B cell (primary cell): ENCODE results near the gene MYL7. TPM values are rescaled to one million over a fixed set of nuclear protein-coding genes. Genes with fewer than 3 reads are reported as not detected.

ENCODE experiments used
- ATAC-seq: fragments of 200-7000 bp; cut with Tn5 transposase; one replicate; pipeline ENCODE4 v1.10.0; 2021; ENCODE audit warnings: low read depth, mild to moderate bottlenecking, moderate number of reproducible peaks, moderate library complexity
- CTCF ChIA-PET: fragments of 350-600 bp; sonication (Branson Sonifier 250); formaldehyde crosslinking; loops from one replicate; lab custom pipeline; 2021; ENCODE audit warnings: antibody characterized with exemption, inconsistent platforms; lab: Charles Lee
- POLR2A ChIA-PET: fragments of 350-600 bp; sonication (Branson Sonifier 250); formaldehyde crosslinking; loops from one replicate; lab custom pipeline; 2021; ENCODE audit warnings: antibody characterized with exemption; lab: Charles Lee
- DNase-seq: peaks from one replicate; pipeline ENCODE4 v3.0.0; 2013
- H2AFZ ChIP-seq: 2 replicates; pipeline ENCODE4 v1.6.1; 2012; ENCODE audit warnings: mild to moderate bottlenecking, low read depth, low read length; ENCODE audit not compliant: insufficient read depth, poor library complexity, severe bottlenecking
- H3K27ac ChIP-seq, 2 donors: 1 replicate in 1 of 2; 2 replicates in 1 of 2; pipeline ENCODE4 v1.5.1; 2012 to 2013; ENCODE audit warnings: low read length in 2 of 2, mild to moderate bottlenecking in 2 of 2, moderate library complexity in 1 of 2
- H3K27me3 ChIP-seq, 4 experiments: fragments of 200-600 bp in 1 of 4; sonication (generic) in 1 of 4; replicated peaks in 1 of 4; 1 replicate in 2 of 4; 2 replicates in 2 of 4; pipeline versions ENCODE4 v1.6.1 to v1.7.0; 2013 to 2016; ENCODE audit warnings: low read length in 3 of 4, mild to moderate bottlenecking in 2 of 4, mixed read lengths in 1 of 4, moderate library complexity in 1 of 4; ENCODE audit not compliant: insufficient read depth in 4 of 4, control insufficient read depth in 3 of 4; ENCODE audit errors: control extremely low read depth in 1 of 4
- H3K36me3 ChIP-seq, 2 experiments: replicated peaks in 1 of 2; 1 replicate in 1 of 2; 2 replicates in 1 of 2; pipeline versions ENCODE4 v1.6.1 to v1.7.1; 2013; ENCODE audit warnings: low read length in 1 of 2; ENCODE audit not compliant: insufficient read depth in 2 of 2, control insufficient read depth in 1 of 2; ENCODE audit errors: control extremely low read depth in 1 of 2, extremely low read depth in 1 of 2
- H3K4me1 ChIP-seq, 2 donors: fragments of 200-600 bp in 1 of 2; sonication (generic) in 1 of 2; 1 replicate in 1 of 2; 2 replicates in 1 of 2; pipeline versions ENCODE4 v1.5.1 to v1.6.1; 2013 to 2017; ENCODE audit warnings: low read length in 2 of 2; ENCODE audit not compliant: control insufficient read depth in 2 of 2, insufficient read depth in 2 of 2
- H3K4me2 ChIP-seq: replicated peaks from 2 replicates; pipeline ENCODE3; 2012; ENCODE audit warnings: mild to moderate bottlenecking, low read depth, low read length; ENCODE audit not compliant: poor library complexity, severe bottlenecking
- H3K4me3 ChIP-seq, 5 experiments: fragments of 200-600 bp in 1 of 5; sonication (generic) in 1 of 5; 1 replicate in 3 of 5; 2 replicates in 2 of 5; pipeline versions ENCODE4 v1.5.1 to v1.7.0; 2011 to 2016; ENCODE audit warnings: low read length in 4 of 5, mild to moderate bottlenecking in 4 of 5, low read depth in 2 of 5, control low read depth in 1 of 5, moderate library complexity in 1 of 5; ENCODE audit not compliant: insufficient read depth in 1 of 5; ENCODE audit errors: control extremely low read depth in 1 of 5, extremely low read depth in 1 of 5
- H3K79me2 ChIP-seq: fragments of 200-600 bp; sonication (generic); one replicate; pipeline ENCODE4 v1.6.0; 2016; ENCODE audit warnings: low read length; ENCODE audit not compliant: control insufficient read depth, insufficient read depth
- H3K9ac ChIP-seq: fragments of 200-600 bp; sonication (generic); 2 replicates; pipeline ENCODE4 v1.6.1; 2017; ENCODE audit warnings: mild to moderate bottlenecking, low read length, moderate library complexity
- H3K9me3 ChIP-seq, 3 donors: one replicate each; pipeline versions ENCODE4 v1.6.1 to v1.7.1; 2013; ENCODE audit warnings: low read length in 2 of 3; ENCODE audit not compliant: control insufficient read depth in 2 of 3, insufficient read depth in 1 of 3; ENCODE audit errors: control extremely low read depth in 1 of 3
- H4K20me1 ChIP-seq: 2 replicates; pipeline ENCODE4 v1.6.0; 2012; ENCODE audit warnings: mild to moderate bottlenecking, low read length; ENCODE audit not compliant: insufficient read depth, control insufficient read depth, poor library complexity, severe bottlenecking
- H3K27ac Mint-ChIP-seq: one replicate; pipeline ENCODE4 v1.8.0; 2021; ENCODE audit warnings: mixed read lengths
- H3K27me3 Mint-ChIP-seq: one replicate; pipeline ENCODE4 v1.8.0; 2021; ENCODE audit warnings: mixed read lengths
- H3K4me1 Mint-ChIP-seq: one replicate; pipeline ENCODE4 v1.8.0; 2021; ENCODE audit warnings: mixed read lengths
- H3K4me3 Mint-ChIP-seq: one replicate; pipeline ENCODE4 v1.8.0; 2021; ENCODE audit warnings: mixed read lengths
- H3K9me3 Mint-ChIP-seq: one replicate; pipeline ENCODE4 v1.8.0; 2022; ENCODE audit warnings: mixed read lengths; ENCODE audit not compliant: insufficient read depth
- CTCF ChIP-seq: fragments of 200-600 bp; IDR thresholded peaks from one replicate; pipeline ENCODE4 v1.8.0; 2022; ENCODE audit warnings: antibody characterized with exemption, mild to moderate bottlenecking
- EZH2 ChIP-seq: IDR thresholded peaks from 2 replicates; pipeline ENCODE4 v1.6.1; 2012; ENCODE audit warnings: borderline replicate concordance, low read depth, mild to moderate bottlenecking, moderate library complexity, low read length; ENCODE audit not compliant: insufficient read depth, poor library complexity, severe bottlenecking
- WGBS: methylation state at CpG from one replicate; pipeline ENCODE4 v1.1.5; 2013; ENCODE audit warnings: missing lambda C conversion rate; ENCODE audit not compliant: insufficient coverage; 5-methylcytosine and 5-hydroxymethylcytosine counted together
- intact Hi-C: fragments of 100-400 bp; cut with micrococcal nuclease; formaldehyde crosslinking; loops from one replicate; pipeline ENCODE4 v1.10.0; 2022
- polyA plus RNA-seq: library from polyadenylated mRNA; depleted of rRNA; stranded (reverse); fragments of >200 nt; gene quantifications from 2 replicates; pipeline ENCODE4 v1.2.3, GENCODE V29; 2012
- total RNA-seq, 2 donors: library from RNA; stranded (reverse); fragments of 120-200 nt in 1 of 2; gene quantifications; 1 replicate in 1 of 2; 2 replicates in 1 of 2; pipeline versions ENCODE4 v1.2.3 to v1.2.4, GENCODE V29; 2013 to 2022

Gene MYL7
- total and polyA plus RNA-seq, 2 donors (not counting 1 experiment from before 2014, with no cell fraction given), result not detected

- peak; percentile 32 for ATAC-seq
- Mint-ChIP-seq H3K9me3 (no peaks in the 10 kb centered on the region), H3K27me3 (no peaks in the 10 kb centered on the region), H3K4me1 (peaks cover 51% of the 10 kb centered on the region), H3K27ac (peak overlapping the region; percentile 76), H3K4me3 (peak overlapping the region; percentile 90)
- Histone ChIP-seq H3K27ac (peak overlapping the region in 1 of 2 donors; percentile 64), H3K4me1 (peaks cover 37 to 56% of the 10 kb centered on the region in 2 donors), H3K36me3 (peaks cover 0 to 6% of the 10 kb centered on the region in 2 experiments), H3K4me2 (peak overlapping the region; percentile 99), H3K4me3 (peak overlapping the region; percentile 44 to 60 (median 55)), H3K79me2 (peaks cover 9% of the 10 kb centered on the region), H2AFZ (peak overlapping the region; percentile 87), H3K9me3 (peaks cover 0 to 3% (median 0%) of the 10 kb centered on the region in 3 donors), H3K27me3 (peaks cover 0 to 11% (median 2%) of the 10 kb centered on the region in 4 experiments), H3K9ac (peak overlapping the region; percentile 71), H4K20me1 (no peaks in the 10 kb centered on the region)
- TF ChIP-seq EZH2 (no peak), CTCF (no peak)
- DNase-seq, result peak; percentile 57
- intact Hi-C loops, result loop anchor here (1.0 kb wide), 1 partner anchor 18 kb away; the partner anchor contains the start of gene POLD2
- POLR2A ChIA-PET, result interaction anchor here (0.7 to 1.6 kb wide), 3 partner anchors 18 to 96 kb away, joined by 3 to 7 read pairs (median 5); partner anchors contain the start of gene POLD2
- CTCF ChIA-PET, result interaction anchor here (0.6 to 1.4 kb wide), 4 partner anchors 18 to 85 kb away, joined by 3 to 6 read pairs (median 4); partner anchors contain the start of gene POLD2
- 39% methylated on average over 15 of the region's 28 CpGs for WGBS
These were observed 36.0 kb downstream of the MYL7 start for GRCh38 chr7:44104860-44105771.
